PC-3 (cell line): Measurements from ENCODE around the gene WEE2. TPM values are rescaled to one million over a fixed set of nuclear protein-coding genes. Genes with fewer than 3 reads are reported as not detected.

ENCODE experiments used
- ATAC-seq: fragments of 200-7000 bp; cut with Tn5 transposase; 2 replicates; pipeline ENCODE4 v1.9.1; 2020; ENCODE audit warnings: mild to moderate bottlenecking, moderate library complexity
- BruUV-seq: library from RNA; stranded (reverse); fragments of 400-500 nt; replicated peaks from 2 replicates; lab custom pipeline; 2021; lab: Mats Ljungman, UMichigan
- CTCF ChIA-PET: fragments of 300-600 bp; sonication (Branson Sonifier 250); formaldehyde crosslinking; loops from one replicate; lab custom pipeline; 2022; ENCODE audit warnings: antibody characterized with exemption; lab: Charles Lee
- POLR2A ChIA-PET: fragments of 300-600 bp; sonication (Branson Sonifier 250); formaldehyde crosslinking; loops from one replicate; lab custom pipeline; 2022; ENCODE audit warnings: antibody characterized with exemption; ENCODE audit not compliant: unreplicated experiment; lab: Charles Lee
- DNase-seq: peaks from one replicate; pipeline ENCODE4 v3.0.0-alpha.2; 2015
- H2AFZ ChIP-seq: fragments of 300-600 bp; sonication (generic); 2 replicates; pipeline ENCODE4 v1.6.0; 2016; ENCODE audit warnings: antibody characterized with exemption, low read length
- H3F3A ChIP-seq: fragments of 300-600 bp; sonication (generic); one replicate; pipeline ENCODE4 v1.6.0; 2017; ENCODE audit warnings: antibody characterized with exemption, low read length, control low read depth, mild to moderate bottlenecking; ENCODE audit not compliant: unreplicated experiment
- H3K27ac ChIP-seq: fragments of 300-600 bp; sonication (generic); 2 replicates; pipeline ENCODE4 v1.5.1; 2016; ENCODE audit warnings: mild to moderate bottlenecking, low read length
- H3K27me3 ChIP-seq: fragments of 300-600 bp; sonication (generic); 2 replicates; pipeline ENCODE4 v1.6.1; 2016; ENCODE audit warnings: low read length, mixed read lengths
- H3K36me3 ChIP-seq: fragments of 300-600 bp; sonication (generic); 2 replicates; pipeline ENCODE4 v1.6.1; 2016; ENCODE audit warnings: low read depth, mixed run types, low read length, mixed read lengths
- H3K4me1 ChIP-seq: fragments of 300-600 bp; sonication (generic); 2 replicates; pipeline ENCODE4 v1.5.1; 2016; ENCODE audit warnings: low read length; ENCODE audit not compliant: insufficient read depth
- H3K4me2 ChIP-seq: fragments of 300-600 bp; sonication (generic); 2 replicates; pipeline ENCODE4 v1.6.0; 2016; ENCODE audit warnings: low read length
- H3K4me3 ChIP-seq: fragments of 300-600 bp; sonication (generic); 2 replicates; pipeline ENCODE4 v1.5.1; 2016; ENCODE audit warnings: mild to moderate bottlenecking, low read length, mixed read lengths
- H3K79me2 ChIP-seq: fragments of 300-600 bp; sonication (generic); 2 replicates; pipeline ENCODE4 v1.6.1; 2017; ENCODE audit warnings: low read length, mixed read lengths
- H3K9ac ChIP-seq: fragments of 300-600 bp; sonication (generic); 2 replicates; pipeline ENCODE4 v1.6.0; 2016; ENCODE audit warnings: mild to moderate bottlenecking, low read length
- H3K9me2 ChIP-seq: fragments of 300-600 bp; sonication (generic); replicated peaks from 2 replicates; pipeline ENCODE4 v1.6.1; 2016; ENCODE audit warnings: mixed run types, low read length, mixed read lengths
- H3K9me3 ChIP-seq: fragments of 300-600 bp; sonication (generic); 2 replicates; pipeline ENCODE4 v1.6.1; 2016; ENCODE audit warnings: low read length, mixed read lengths
- H4K20me1 ChIP-seq: fragments of 300-600 bp; sonication (generic); 2 replicates; pipeline ENCODE4 v1.6.1; 2016; ENCODE audit warnings: low read length, mixed read lengths
- EZH2 ChIP-seq: fragments of 300-600 bp; sonication (generic); IDR thresholded peaks from one replicate; pipeline ENCODE4 v1.6.1; 2017; ENCODE audit warnings: antibody characterized with exemption, mild to moderate bottlenecking, low read length; ENCODE audit not compliant: unreplicated experiment
- EZH2phosphoT487 ChIP-seq: fragments of 300-600 bp; sonication (generic); IDR thresholded peaks from 2 replicates; pipeline ENCODE4 v1.6.1; 2018; ENCODE audit warnings: mild to moderate bottlenecking, antibody characterized with exemption, low read length, borderline replicate concordance
- intact Hi-C: fragments of 100-400 bp; cut with micrococcal nuclease; formaldehyde crosslinking; loops from 2 replicates; pipeline ENCODE4 v1.9.0; 2023
- total RNA-seq: library from RNA; depleted of rRNA; stranded (reverse); fragments of >200 nt; gene quantifications from 2 replicates; pipeline ENCODE4 v1.2.3, GENCODE V29; 2014
- TF ChIP-seq, protein P1 (sequence below): fragments of 300-600 bp; sonication (generic); conservative IDR thresholded peaks from 2 replicates; pipeline ENCODE4 v1.5.1; 2017; ENCODE audit warnings: antibody characterized with exemption, low read depth, mild to moderate bottlenecking, low read length

The WEE2 gene
- total RNA-seq, 1 experiment from 2014 or later, result not detected

DNA sequence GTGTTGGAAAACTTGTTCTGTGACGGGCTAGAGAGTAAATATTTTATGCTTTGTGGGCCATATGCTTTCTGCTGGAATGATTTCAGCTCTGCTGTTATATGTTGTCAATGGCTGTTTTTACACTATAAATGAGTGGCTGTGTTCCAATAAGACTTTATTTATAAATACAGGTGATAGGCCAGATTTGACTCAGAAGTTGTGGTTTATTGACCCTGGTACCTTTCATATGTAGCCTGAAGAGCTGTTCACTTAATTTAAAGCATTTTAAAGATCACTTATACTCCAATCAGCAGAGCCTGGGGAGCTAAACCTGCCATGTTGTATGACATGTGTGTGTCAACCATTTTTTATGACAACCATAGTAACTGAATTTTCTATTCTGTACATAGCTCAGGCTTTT lies 20.9 kb downstream of the WEE2 start:
- ATAC-seq (no peak), DNase-seq (no peak)
- Histone ChIP-seq H3K9me2 (no peaks in the 10 kb centered on the region), H3F3A (no peaks in the 10 kb centered on the region), H3K4me2 (no peak overlapping the region), H3K36me3 (no peaks in the 10 kb centered on the region), H3K27me3 (peaks cover 10% of the 10 kb centered on the region; the same call in 1 of the 2 replicates), H3K27ac (no peak overlapping the region), H2AFZ (no peak overlapping the region), H3K9ac (no peak overlapping the region), H4K20me1 (no peaks in the 10 kb centered on the region), H3K4me3 (no peak overlapping the region), H3K79me2 (no peaks in the 10 kb centered on the region), H3K4me1 (no peaks in the 10 kb centered on the region), H3K9me3 (no peaks in the 10 kb centered on the region)
- no peak for TF ChIP-seq EZH2
- TF ChIP-seq, protein P1, sequence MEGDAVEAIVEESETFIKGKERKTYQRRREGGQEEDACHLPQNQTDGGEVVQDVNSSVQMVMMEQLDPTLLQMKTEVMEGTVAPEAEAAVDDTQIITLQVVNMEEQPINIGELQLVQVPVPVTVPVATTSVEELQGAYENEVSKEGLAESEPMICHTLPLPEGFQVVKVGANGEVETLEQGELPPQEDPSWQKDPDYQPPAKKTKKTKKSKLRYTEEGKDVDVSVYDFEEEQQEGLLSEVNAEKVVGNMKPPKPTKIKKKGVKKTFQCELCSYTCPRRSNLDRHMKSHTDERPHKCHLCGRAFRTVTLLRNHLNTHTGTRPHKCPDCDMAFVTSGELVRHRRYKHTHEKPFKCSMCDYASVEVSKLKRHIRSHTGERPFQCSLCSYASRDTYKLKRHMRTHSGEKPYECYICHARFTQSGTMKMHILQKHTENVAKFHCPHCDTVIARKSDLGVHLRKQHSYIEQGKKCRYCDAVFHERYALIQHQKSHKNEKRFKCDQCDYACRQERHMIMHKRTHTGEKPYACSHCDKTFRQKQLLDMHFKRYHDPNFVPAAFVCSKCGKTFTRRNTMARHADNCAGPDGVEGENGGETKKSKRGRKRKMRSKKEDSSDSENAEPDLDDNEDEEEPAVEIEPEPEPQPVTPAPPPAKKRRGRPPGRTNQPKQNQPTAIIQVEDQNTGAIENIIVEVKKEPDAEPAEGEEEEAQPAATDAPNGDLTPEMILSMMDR, result no peak
- no peak for TF ChIP-seq EZH2phosphoT487
- no TSS peak for BruUV-seq
- ChIA-PET CTCF (no interaction called here), POLR2A (interaction anchor here (0.6 kb wide), 1 partner anchor 50 kb away, joined by 4 read pairs; no protein-coding TSS in a partner anchor)
- intact Hi-C loops, result no loop called here

DNA sequence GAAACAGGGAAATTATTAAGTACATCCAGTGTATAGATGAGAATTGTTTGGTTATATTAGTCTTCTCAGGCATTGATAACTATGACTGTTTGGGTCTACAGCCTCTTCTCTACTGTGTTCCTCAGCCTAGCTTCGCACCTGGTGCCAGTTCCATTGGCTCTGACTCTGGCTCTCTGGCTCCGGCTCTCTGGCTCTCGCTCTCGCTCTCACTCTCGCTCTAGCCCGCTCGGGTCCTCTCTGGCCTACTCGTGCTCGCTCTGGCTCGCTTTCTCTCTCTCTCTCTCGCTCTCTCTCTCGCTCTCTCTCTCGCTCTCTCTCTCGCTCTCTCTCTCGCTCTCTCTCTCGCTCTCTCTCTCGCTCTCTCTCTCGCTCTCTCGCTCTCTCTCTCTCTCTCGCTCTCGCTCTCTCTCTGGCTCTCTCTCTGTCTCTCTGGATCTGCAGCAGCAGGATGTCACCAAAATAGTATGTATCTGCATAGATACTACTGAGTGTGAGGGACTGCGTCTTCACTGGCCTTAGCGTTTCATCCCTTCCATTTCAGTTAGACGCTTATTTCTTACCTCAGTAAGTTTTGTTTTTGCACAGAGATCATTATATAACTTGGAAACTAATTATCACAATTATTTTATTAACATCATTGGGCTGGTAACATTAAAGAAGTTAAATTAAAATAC lies 23.5 kb downstream of the WEE2 start:
- H2AFZ ChIP-seq, result no peak overlapping the region
- H3K9me3 ChIP-seq, result no peaks in the 10 kb centered on the region
- intact Hi-C loops, result loop anchor here (1.0 kb wide), 1 partner anchor 79 kb away; no protein-coding TSS in a partner anchor
- no peaks in the 10 kb centered on the region for H3F3A ChIP-seq
- ChIA-PET POLR2A (no interaction called here), CTCF (no interaction called here)
- DNase-seq, result no peak
- no peak overlapping the region for H3K4me3 ChIP-seq
- H4K20me1 ChIP-seq, result no peaks in the 10 kb centered on the region
- no peak overlapping the region for H3K9ac ChIP-seq
- peaks cover under 1% of the 10 kb centered on the region; the same call in 1 of the 2 replicates for H3K4me1 ChIP-seq
- no peak overlapping the region for H3K4me2 ChIP-seq
- H3K79me2 ChIP-seq, result no peaks in the 10 kb centered on the region
- no peak for ATAC-seq
- no peaks in the 10 kb centered on the region for H3K9me2 ChIP-seq
- no peaks in the 10 kb centered on the region for H3K36me3 ChIP-seq
- no peak for TF ChIP-seq EZH2phosphoT487
- TF ChIP-seq, protein P1, result no peak
- TF ChIP-seq EZH2, result no peak
- no peaks in the 10 kb centered on the region for H3K27me3 ChIP-seq
- BruUV-seq, result no TSS peak
- no peak overlapping the region for H3K27ac ChIP-seq
